ENCODE data around the gene CD248. TPM values are rescaled to one million over a fixed set of nuclear protein-coding genes. Genes with fewer than 3 reads are reported as not detected.

CD248 gene
- total RNA-seq, 1 experiment from 2014 or later = 2.6 TPM

GRCh38 chr11:66267039-66267378, 49.8 kb downstream of the CD248 start:
- peaks cover 12% of the 10 kb centered on the region for H3K4me1 Mint-ChIP-seq
- no peaks in the 10 kb centered on the region for H3K9me3 Mint-ChIP-seq
- ChIA-PET CTCF (interaction anchor here (0.6 to 4.0 kb wide), 8 partner anchors 15 to 295 kb away, joined by 3 to 33 read pairs (median 12); partner anchors contain the start of gene YIF1A), POLR2A (interaction anchor here (0.8 to 1.2 kb wide), 4 partner anchors 10 to 216 kb away, joined by 3 to 6 read pairs (median 4); partner anchors contain the start of gene SF3B2)
- DNase-seq (ENCODE audit: low spot score) (no peak), ATAC-seq (peak; percentile 4)
- H3K27ac Mint-ChIP-seq = peak overlapping the region; percentile 89
- H3K4me3 Mint-ChIP-seq = peak overlapping the region; percentile 97
- peaks cover 30% of the 10 kb centered on the region for H3K36me3 Mint-ChIP-seq
- H3K27me3 Mint-ChIP-seq (ENCODE audit: low read depth) = no peaks in the 10 kb centered on the region; the same call in 1 of the 2 replicates
- no peak for TF ChIP-seq NFE2L1 (CRISPR knock-in tag; IDR thresholded peaks at IDR 0.05)
- TF ChIP-seq, protein P1, sequence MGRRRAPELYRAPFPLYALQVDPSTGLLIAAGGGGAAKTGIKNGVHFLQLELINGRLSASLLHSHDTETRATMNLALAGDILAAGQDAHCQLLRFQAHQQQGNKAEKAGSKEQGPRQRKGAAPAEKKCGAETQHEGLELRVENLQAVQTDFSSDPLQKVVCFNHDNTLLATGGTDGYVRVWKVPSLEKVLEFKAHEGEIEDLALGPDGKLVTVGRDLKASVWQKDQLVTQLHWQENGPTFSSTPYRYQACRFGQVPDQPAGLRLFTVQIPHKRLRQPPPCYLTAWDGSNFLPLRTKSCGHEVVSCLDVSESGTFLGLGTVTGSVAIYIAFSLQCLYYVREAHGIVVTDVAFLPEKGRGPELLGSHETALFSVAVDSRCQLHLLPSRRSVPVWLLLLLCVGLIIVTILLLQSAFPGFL (CRISPR knock-in tag; IDR thresholded peaks at IDR 0.05; ENCODE audit: borderline replicate concordance) = no peak
- TF ChIP-seq ATF2 (CRISPR knock-in tag; IDR thresholded peaks at IDR 0.05; ENCODE audit: borderline replicate concordance, low read depth) = no peak
- TF ChIP-seq SOX15 (CRISPR knock-in tag; IDR thresholded peaks at IDR 0.05) = no peak
- no peak for TF ChIP-seq FOXP1 (CRISPR knock-in tag; IDR thresholded peaks at IDR 0.05; ENCODE audit: borderline replicate concordance)
- TF ChIP-seq, protein P2, sequence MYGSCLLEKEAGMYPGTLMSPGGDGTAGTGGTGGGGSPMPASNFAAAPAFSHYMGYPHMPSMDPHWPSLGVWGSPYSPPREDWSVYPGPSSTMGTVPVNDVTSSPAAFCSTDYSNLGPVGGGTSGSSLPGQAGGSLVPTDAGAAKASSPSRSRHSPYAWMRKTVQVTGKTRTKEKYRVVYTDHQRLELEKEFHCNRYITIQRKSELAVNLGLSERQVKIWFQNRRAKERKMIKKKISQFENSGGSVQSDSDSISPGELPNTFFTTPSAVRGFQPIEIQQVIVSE (CRISPR knock-in tag; IDR thresholded peaks at IDR 0.05; ENCODE audit: borderline replicate concordance) = no peak
- TF ChIP-seq, protein P3, sequence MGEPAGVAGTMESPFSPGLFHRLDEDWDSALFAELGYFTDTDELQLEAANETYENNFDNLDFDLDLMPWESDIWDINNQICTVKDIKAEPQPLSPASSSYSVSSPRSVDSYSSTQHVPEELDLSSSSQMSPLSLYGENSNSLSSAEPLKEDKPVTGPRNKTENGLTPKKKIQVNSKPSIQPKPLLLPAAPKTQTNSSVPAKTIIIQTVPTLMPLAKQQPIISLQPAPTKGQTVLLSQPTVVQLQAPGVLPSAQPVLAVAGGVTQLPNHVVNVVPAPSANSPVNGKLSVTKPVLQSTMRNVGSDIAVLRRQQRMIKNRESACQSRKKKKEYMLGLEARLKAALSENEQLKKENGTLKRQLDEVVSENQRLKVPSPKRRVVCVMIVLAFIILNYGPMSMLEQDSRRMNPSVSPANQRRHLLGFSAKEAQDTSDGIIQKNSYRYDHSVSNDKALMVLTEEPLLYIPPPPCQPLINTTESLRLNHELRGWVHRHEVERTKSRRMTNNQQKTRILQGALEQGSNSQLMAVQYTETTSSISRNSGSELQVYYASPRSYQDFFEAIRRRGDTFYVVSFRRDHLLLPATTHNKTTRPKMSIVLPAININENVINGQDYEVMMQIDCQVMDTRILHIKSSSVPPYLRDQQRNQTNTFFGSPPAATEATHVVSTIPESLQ (CRISPR knock-in tag; IDR thresholded peaks at IDR 0.05) = no peak
- no peak for TF ChIP-seq TEAD1 (CRISPR knock-in tag; IDR thresholded peaks at IDR 0.05)
- no peak for TF ChIP-seq TCF7 (CRISPR knock-in tag; IDR thresholded peaks at IDR 0.05; ENCODE audit: low read depth)
- TF ChIP-seq ZNF396 (CRISPR knock-in tag; IDR thresholded peaks at IDR 0.05; ENCODE audit: borderline replicate concordance) = no peak
- TF ChIP-seq ZNF138 (CRISPR knock-in tag; conservative IDR thresholded peaks at IDR 0.05) = no peak
- TF ChIP-seq ZNF232 (CRISPR knock-in tag; IDR thresholded peaks at IDR 0.05) = no peak
- TF ChIP-seq RELA (CRISPR knock-in tag; IDR thresholded peaks at IDR 0.05; ENCODE audit: borderline replicate concordance) = no peak; the same call in 1 of the 2 replicates
- no peak for TF ChIP-seq ESRRA (CRISPR knock-in tag; IDR thresholded peaks at IDR 0.05; ENCODE audit: borderline replicate concordance)
- TF ChIP-seq ZNF121 (CRISPR knock-in tag; IDR thresholded peaks at IDR 0.05) = no peak
- no peak for TF ChIP-seq GTF2I (CRISPR knock-in tag; conservative IDR thresholded peaks at IDR 0.05)
- no peak for TF ChIP-seq KAT7 (CRISPR knock-in tag; IDR thresholded peaks at IDR 0.05; ENCODE audit: borderline replicate concordance)
- no peak for TF ChIP-seq ZNF423 (CRISPR knock-in tag; IDR thresholded peaks at IDR 0.05)
- TF ChIP-seq, protein P4, sequence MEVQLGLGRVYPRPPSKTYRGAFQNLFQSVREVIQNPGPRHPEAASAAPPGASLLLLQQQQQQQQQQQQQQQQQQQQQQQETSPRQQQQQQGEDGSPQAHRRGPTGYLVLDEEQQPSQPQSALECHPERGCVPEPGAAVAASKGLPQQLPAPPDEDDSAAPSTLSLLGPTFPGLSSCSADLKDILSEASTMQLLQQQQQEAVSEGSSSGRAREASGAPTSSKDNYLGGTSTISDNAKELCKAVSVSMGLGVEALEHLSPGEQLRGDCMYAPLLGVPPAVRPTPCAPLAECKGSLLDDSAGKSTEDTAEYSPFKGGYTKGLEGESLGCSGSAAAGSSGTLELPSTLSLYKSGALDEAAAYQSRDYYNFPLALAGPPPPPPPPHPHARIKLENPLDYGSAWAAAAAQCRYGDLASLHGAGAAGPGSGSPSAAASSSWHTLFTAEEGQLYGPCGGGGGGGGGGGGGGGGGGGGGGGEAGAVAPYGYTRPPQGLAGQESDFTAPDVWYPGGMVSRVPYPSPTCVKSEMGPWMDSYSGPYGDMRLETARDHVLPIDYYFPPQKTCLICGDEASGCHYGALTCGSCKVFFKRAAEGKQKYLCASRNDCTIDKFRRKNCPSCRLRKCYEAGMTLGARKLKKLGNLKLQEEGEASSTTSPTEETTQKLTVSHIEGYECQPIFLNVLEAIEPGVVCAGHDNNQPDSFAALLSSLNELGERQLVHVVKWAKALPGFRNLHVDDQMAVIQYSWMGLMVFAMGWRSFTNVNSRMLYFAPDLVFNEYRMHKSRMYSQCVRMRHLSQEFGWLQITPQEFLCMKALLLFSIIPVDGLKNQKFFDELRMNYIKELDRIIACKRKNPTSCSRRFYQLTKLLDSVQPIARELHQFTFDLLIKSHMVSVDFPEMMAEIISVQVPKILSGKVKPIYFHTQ (CRISPR knock-in tag; IDR thresholded peaks at IDR 0.05) = no peak
- TF ChIP-seq ATF1 (CRISPR knock-in tag; IDR thresholded peaks at IDR 0.05) = no peak
